ENCODE measurements around the gene ERFL.

DNA sequence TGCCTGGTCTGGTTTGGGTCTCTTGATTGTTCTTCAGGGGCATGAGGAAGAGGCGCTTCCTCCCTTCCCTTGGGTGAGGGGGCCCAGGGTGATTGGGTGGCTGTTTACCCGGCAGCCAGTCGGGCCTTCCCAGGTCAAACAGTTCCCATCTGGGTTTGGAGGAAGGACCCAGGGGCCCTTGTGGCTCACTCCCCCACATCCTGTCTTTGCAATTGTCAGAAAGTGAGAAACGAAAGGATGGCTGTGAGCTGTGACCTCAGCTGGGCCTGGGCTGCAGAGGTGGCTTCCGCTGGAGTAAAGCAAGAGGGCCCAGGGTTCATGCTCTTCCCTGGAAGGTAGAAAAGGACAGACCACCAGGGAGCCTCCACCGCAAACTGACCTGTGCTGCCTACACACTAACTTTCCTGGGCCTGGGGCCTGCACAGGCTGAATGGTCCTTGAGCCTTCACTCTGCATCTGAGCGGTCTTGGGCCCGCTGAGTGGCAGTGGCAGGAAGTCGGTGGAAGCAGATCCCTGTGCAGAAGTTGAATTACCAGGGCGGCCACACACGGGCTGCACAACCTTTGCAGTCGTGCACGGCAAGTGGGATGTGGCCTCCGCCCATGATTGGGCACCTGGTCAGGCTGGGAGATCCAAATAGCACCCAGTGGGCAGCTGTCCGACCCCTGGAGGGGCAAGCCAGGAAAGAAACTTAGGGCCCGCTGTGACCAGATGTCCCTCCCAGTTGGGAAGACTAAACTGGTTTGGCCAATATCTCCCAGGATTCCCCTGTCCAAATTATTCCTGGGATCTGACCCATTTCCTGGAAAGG lies 56.5 kb downstream of the ERFL start:
- no peak for TF ChIP-seq EZH2phosphoT487 (IDR thresholded peaks at IDR 0.05; ENCODE audit: unreplicated experiment)
- TF ChIP-seq, protein P1, sequence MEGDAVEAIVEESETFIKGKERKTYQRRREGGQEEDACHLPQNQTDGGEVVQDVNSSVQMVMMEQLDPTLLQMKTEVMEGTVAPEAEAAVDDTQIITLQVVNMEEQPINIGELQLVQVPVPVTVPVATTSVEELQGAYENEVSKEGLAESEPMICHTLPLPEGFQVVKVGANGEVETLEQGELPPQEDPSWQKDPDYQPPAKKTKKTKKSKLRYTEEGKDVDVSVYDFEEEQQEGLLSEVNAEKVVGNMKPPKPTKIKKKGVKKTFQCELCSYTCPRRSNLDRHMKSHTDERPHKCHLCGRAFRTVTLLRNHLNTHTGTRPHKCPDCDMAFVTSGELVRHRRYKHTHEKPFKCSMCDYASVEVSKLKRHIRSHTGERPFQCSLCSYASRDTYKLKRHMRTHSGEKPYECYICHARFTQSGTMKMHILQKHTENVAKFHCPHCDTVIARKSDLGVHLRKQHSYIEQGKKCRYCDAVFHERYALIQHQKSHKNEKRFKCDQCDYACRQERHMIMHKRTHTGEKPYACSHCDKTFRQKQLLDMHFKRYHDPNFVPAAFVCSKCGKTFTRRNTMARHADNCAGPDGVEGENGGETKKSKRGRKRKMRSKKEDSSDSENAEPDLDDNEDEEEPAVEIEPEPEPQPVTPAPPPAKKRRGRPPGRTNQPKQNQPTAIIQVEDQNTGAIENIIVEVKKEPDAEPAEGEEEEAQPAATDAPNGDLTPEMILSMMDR (conservative IDR thresholded peaks at IDR 0.05; ENCODE audit: low read depth in 2 of 2): no peak
- no peak for TF ChIP-seq EZH2 (IDR thresholded peaks at IDR 0.05; ENCODE audit: low read depth, unreplicated experiment)
- TF ChIP-seq POLR2AphosphoS5 (IDR thresholded peaks at IDR 0.05; ENCODE audit: low read depth): no peak; the same call in 1 of the 2 replicates

Measured in GM23338 (cell line).